ENCODE results near the gene FAM229B. TPM values are rescaled to one million over a fixed set of nuclear protein-coding genes. Genes with fewer than 3 reads are reported as not detected.

FAM229B gene
- total and polyA plus RNA-seq, 9 of the 15 experiments (the other 6 are each of a cell fraction or from before 2014, with no cell fraction given), result 3.3 to 17.4 (median 5.8) TPM

- Histone ChIP-seq H3K27me3 (ENCODE audit: control insufficient read depth in 2 of 2, insufficient read depth in 2 of 2, low read length in 2 of 2) (peaks cover 5 to 15% of the 10 kb centered on the region in 2 experiments; a peak in 4 of 5 replicates), H3K79me2 (ENCODE audit: control insufficient read depth, insufficient read depth, low read length) (no peaks in the 10 kb centered on the region), H3K4me3 (peak overlapping the region; percentile 49), H3K4me2 (ENCODE audit: insufficient read depth, low read length) (peak overlapping the region; percentile 84), H3K27ac (ENCODE audit: extremely low read depth, low read depth, low read length) (peak overlapping the region; percentile 26), H2AFZ (ENCODE audit: low read depth, low read length) (peak overlapping the region; percentile 93), H3K36me3 (ENCODE audit: control insufficient read depth, insufficient read depth, low read length) (no peaks in the 10 kb centered on the region), H3K9ac (ENCODE audit: insufficient read depth in 1 of 2, low read depth in 2 of 2, low read length in 2 of 2) (peak overlapping the region; percentile 55 to 88), H4K20me1 (replicated peaks; ENCODE audit: control insufficient read depth, insufficient read depth, low read length) (no peaks in the 10 kb centered on the region), H3K4me1 (replicated peaks in 1 of 2; ENCODE audit: control insufficient read depth in 2 of 2, insufficient read depth in 2 of 2, low read length in 2 of 2) (peaks cover 0 to 5% of the 10 kb centered on the region in 2 experiments; a peak in 1 of 5 replicates), H3K9me1 (ENCODE audit: control insufficient read depth, insufficient read depth, low read length) (no peaks in the 10 kb centered on the region), H3K9me3 (replicated peaks; ENCODE audit: control insufficient read depth, insufficient read depth, low read depth, low read length) (no peaks in the 10 kb centered on the region; the same call in 1 of the 2 replicates)
- CTCF ChIA-PET (ENCODE audit: low intra/inter-chr PET ratio), result interaction anchor here (0.6 to 3.0 kb wide), 8 partner anchors 33 to 1926 kb away, joined by 3 to 24 read pairs (median 3); no protein-coding TSS in a partner anchor
- FAIRE-seq (peak; percentile 92), ATAC-seq (peak; percentile 97), DNase-seq (ENCODE audit: extremely low read depth in 1 of 4, low spot score in 3 of 4) (peak; percentile 87 to 93 (median 92))
- in situ Hi-C loops (cut with MboI), result no loop called here
- BruUV-seq (replicated peaks), result no TSS peak
- intact Hi-C loops (cut with micrococcal nuclease), result loop anchor here (1.0 to 5.0 kb wide), 5 partner anchors 46 to 784 kb away; partner anchors contain the start of gene FYN
- POLR2A ChIA-PET, result interaction anchor here (0.7 to 0.8 kb wide), 2 partner anchors 9 to 16 kb away, joined by 3 read pairs; no protein-coding TSS in a partner anchor
- WGBS (ENCODE audit: insufficient coverage, low coverage, missing lambda C conversion rate), result 0% methylated on average over 36 of the region's 36 CpGs
- peak; percentile 89 for TF ChIP-seq SMAD4 (CRISPR knock-in tag; conservative IDR thresholded peaks at IDR 0.05)
- TF ChIP-seq ZC3H8 (IDR thresholded peaks at IDR 0.05), result no peak
- TF ChIP-seq PHF21A (IDR thresholded peaks at IDR 0.05; ENCODE audit: borderline replicate concordance, low read depth), result no peak
- no peak for TF ChIP-seq ATF7 (IDR thresholded peaks at IDR 0.05)
- TF ChIP-seq SMC3 (conservative IDR thresholded peaks at IDR 0.05; ENCODE audit: insufficient read depth, low read depth, low read length), result peak; percentile 71
- TF ChIP-seq NKRF (IDR thresholded peaks at IDR 0.05; ENCODE audit: borderline replicate concordance), result 0 out of 2 replicates have a peak, but pooled peaks have one; percentile 20
- no peak for TF ChIP-seq ZNF431 (CRISPR knock-in tag; IDR thresholded peaks at IDR 0.05)
- TF ChIP-seq ZNF395 (CRISPR knock-in tag; IDR thresholded peaks at IDR 0.05), result no peak
- no peak for TF ChIP-seq SIN3B (IDR thresholded peaks at IDR 0.05; ENCODE audit: low read depth)
Observed at GRCh38 chr6:112043032-112044007, 44.1 kb upstream of the FAM229B start.
